ENCODE data around the gene CYB5R4.
"Not testable (repeated sequence)": the region's sequence is repeated elsewhere in the genome, so short reads cannot be mapped to it uniquely, and the experiment has no call there.

Gene CYB5R4

GRCh38 chr6:83867043-83867442 lies 7.6 kb downstream of the CYB5R4 start:
- no peak for DNase-seq

GRCh38 chr6:83867527-83868161 lies 8.2 kb downstream of the CYB5R4 start:
- DNase-seq, result no peak

GRCh38 chr6:83868639-83869038 lies 9.2 kb downstream of the CYB5R4 start:
- DNase-seq, result no peak

GRCh38 chr6:83870649-83871048 lies 11.2 kb downstream of the CYB5R4 start:
- DNase-seq, result no peak

GRCh38 chr6:83872386-83873118 lies 13.1 kb downstream of the CYB5R4 start:
- no peak for DNase-seq

GRCh38 chr6:83873869-83874268 lies 14.4 kb downstream of the CYB5R4 start:
- DNase-seq, result no peak

GRCh38 chr6:83875843-83876242 lies 16.4 kb downstream of the CYB5R4 start:
- no peak for DNase-seq

- no peak for DNase-seq
Measured at GRCh38 chr6:83878902-83879644, 19.6 kb downstream of the CYB5R4 start.

GRCh38 chr6:83879746-83880145 lies 20.3 kb downstream of the CYB5R4 start:
- DNase-seq, result no peak

- DNase-seq, result no peak
Measured at GRCh38 chr6:83883240-83883639, 23.8 kb downstream of the CYB5R4 start.

GRCh38 chr6:83884523-83884922 lies 25.0 kb downstream of the CYB5R4 start:
- DNase-seq, result no peak

- no peak for DNase-seq
Measured at GRCh38 chr6:83885984-83886383, 26.5 kb downstream of the CYB5R4 start.

- no peak for DNase-seq
Measured at GRCh38 chr6:83889621-83890020, 30.1 kb downstream of the CYB5R4 start.

GRCh38 chr6:83890520-83890919 lies 31.0 kb downstream of the CYB5R4 start:
- no peak for DNase-seq

- DNase-seq, result no peak
Measured at GRCh38 chr6:83891586-83891985, 32.1 kb downstream of the CYB5R4 start.

- DNase-seq, result no peak
Measured at GRCh38 chr6:83893024-83893423, 33.5 kb downstream of the CYB5R4 start.

GRCh38 chr6:83897094-83897493 lies 37.6 kb downstream of the CYB5R4 start:
- not testable (repeated sequence) for DNase-seq

- DNase-seq, result no peak
Measured at GRCh38 chr6:83901624-83902023, 42.1 kb downstream of the CYB5R4 start.

GRCh38 chr6:83904395-83904794 lies 44.9 kb downstream of the CYB5R4 start:
- no peak for DNase-seq

GRCh38 chr6:83905648-83906047 lies 46.2 kb downstream of the CYB5R4 start:
- DNase-seq, result no peak

GRCh38 chr6:83907623-83908390 lies 48.3 kb downstream of the CYB5R4 start:
- not testable (repeated sequence) for DNase-seq

GRCh38 chr6:83908813-83909212 lies 49.3 kb downstream of the CYB5R4 start:
- no peak for DNase-seq

- DNase-seq, result no peak
Measured at GRCh38 chr6:83911278-83911677, 51.8 kb downstream of the CYB5R4 start.
